ENCODE measurements around the gene MORN3.
A peak's percentile ranks its signal among the peaks of the same experiment; 100 is the strongest.
"Not testable (repeated sequence)": the region's sequence is repeated elsewhere in the genome, so short reads cannot be mapped to it uniquely, and the experiment has no call there.

The MORN3 gene, protein sequence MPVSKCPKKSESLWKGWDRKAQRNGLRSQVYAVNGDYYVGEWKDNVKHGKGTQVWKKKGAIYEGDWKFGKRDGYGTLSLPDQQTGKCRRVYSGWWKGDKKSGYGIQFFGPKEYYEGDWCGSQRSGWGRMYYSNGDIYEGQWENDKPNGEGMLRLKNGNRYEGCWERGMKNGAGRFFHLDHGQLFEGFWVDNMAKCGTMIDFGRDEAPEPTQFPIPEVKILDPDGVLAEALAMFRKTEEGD

GRCh38 chr12:121669521-121669900 is at the start of gene MORN3:
TSS of gene MORN3 (minus strand) at chr12:121669654. CDS start at chr12:121669483, 171 bp downstream.
- no peak for DNase-seq

- DNase-seq: peak; percentile 12
These were observed 49.3 kb upstream of the MORN3 start for GRCh38 chr12:121718653-121719239.

- DNase-seq: no peak
These were observed 47.7 kb upstream of the MORN3 start for GRCh38 chr12:121717041-121717699.

DNA sequence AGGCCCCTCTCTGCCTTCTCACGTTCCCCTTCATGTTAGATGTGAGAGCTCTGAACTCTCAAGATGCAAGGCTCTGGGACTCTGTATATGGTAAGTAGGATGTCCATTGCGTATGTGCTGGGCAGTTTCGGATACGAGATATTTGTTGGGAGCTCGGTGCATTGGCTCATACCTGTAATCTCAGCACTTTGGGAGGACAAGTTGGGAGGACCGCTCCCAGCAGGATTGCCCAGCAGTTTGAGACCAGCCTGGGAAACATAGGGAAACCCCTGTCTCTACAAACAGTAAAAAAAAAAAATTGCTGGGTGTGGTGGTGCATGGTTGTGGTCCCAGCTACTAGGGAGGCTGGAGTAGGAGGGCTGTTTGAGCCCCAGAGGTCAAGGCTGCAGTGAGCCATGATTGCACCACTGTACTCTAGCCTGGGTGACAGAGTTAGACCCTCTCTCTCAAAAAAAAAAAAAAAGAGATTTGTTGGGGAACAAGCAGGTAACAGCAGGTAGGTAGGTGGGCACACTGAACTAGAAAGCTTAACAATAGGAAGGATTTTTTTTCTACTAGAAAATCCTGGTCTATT is 46.5 kb upstream of the MORN3 start:
- no peak for DNase-seq

- not testable (repeated sequence) for DNase-seq
These were observed 45.6 kb upstream of the MORN3 start for GRCh38 chr12:121715055-121715454.

GRCh38 chr12:121713793-121714192 is 44.3 kb upstream of the MORN3 start:
- DNase-seq: no peak

GRCh38 chr12:121713257-121713777 is 43.9 kb upstream of the MORN3 start:
- no peak for DNase-seq

GRCh38 chr12:121712461-121713256 is 43.2 kb upstream of the MORN3 start, which contains the start of gene TMEM120B:
TSS of gene TMEM120B (plus strand) at chr12:121712752. CDS start at chr12:121712896, 144 bp downstream.
- DNase-seq: peak; percentile 85

GRCh38 chr12:121712190-121712460 is 42.7 kb upstream of the MORN3 start:
- no peak for DNase-seq

DNA sequence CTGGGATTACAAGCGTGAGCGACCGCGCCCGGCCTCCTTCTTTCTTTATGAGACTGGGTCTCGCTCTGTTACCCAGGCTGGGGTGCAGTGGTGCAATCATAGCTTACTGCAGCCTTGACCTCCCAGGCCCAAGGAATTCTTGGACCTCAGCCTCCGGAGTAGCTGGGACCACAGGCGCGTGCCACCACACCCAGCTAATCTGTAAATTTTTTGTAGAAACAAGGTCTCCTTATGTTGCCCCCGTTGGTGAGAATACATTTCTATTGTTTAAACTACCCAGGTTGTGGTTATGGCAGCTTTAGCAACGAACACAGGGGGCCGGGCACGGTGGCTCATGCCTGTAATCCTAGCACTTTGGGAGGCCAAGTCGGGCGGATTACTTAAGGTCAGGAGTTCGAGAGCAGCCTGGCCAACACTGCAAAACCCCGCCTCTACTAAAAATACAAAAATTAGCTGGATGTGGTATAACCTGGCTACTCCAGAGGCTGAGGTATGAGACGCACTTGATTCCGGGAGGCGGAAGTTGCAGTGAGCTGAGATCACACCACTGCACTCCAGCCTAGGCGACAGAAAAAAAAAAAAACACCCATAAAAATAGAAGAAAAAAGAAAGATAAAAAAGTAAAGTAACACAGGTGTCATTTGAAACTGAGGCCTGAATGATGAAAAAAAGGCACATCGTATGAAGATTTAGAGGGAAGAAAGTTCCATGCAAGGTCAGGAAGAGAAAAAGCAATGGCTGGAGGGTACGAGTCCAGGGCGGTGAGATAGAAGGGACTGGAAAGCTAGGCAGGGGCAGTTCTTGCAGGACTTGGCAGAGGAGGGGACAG is 42.1 kb upstream of the MORN3 start:
- peak; percentile 18 for DNase-seq

DNA sequence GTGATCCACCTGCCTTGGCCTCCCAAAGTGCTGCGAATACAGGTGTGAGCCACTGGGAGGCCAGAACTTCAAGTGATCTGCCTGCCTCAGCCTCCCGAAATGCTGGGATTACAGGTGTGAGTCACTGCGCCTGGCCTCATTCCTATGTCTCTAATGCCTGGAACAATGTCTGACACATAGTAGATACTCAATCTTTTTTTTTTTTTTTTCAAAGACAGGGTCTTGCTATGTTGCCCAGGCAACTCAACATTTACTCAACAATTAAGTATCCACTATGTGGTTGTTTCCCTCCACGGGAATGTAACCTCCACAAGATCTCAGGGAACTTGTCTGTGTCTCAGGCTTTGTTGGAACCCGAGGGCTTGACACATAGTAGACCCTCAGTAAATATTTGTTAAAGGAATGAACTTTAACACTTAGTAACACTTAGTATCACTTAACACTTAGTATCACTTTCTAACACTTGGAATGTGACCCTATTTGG is 40.1 kb upstream of the MORN3 start:
- DNase-seq: no peak

DNA sequence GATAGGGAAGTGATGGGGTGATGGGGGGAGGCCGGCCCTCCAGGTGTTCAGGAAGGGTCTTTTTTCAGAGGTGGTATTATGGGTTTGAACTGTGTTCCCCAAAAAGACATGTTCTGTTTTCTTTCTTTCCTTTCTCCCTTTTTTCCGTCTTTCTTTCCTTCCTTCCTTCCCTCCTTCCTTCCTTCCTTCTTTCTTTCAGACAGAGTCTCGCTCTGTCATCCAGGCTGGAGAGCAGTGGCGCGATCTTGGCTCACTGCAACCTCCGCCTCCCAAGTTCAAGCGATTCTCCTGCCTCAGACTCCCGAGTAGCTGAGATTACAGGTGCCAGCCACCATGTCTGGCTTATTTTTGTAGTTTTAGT is 39.6 kb upstream of the MORN3 start:
- not testable (repeated sequence) for DNase-seq

GRCh38 chr12:121708313-121709063 is 39.0 kb upstream of the MORN3 start:
- no peak for DNase-seq

DNA sequence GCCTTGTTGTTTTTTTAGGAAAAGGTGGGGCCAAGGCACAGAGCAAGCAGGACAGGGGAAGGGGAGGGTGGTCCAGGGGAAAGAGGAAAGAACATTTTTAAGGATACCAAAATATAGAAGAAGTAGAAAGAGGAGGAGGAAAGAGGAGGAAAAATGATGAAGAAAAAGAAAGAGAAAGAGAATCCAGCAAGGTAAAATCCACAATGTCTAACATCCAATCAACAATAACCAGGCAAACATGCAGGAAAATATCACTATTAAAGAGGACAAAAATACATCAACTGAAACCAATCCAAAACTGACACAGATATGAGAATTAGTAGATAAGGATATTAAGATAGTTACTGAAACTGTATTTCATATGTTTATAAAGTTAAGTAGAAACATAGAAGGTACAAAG is 36.1 kb upstream of the MORN3 start:
- no peak for DNase-seq

- no peak for DNase-seq
These were observed 33.5 kb upstream of the MORN3 start for GRCh38 chr12:121702944-121703343.

GRCh38 chr12:121701667-121702277 is 32.3 kb upstream of the MORN3 start:
- DNase-seq: no peak

DNA sequence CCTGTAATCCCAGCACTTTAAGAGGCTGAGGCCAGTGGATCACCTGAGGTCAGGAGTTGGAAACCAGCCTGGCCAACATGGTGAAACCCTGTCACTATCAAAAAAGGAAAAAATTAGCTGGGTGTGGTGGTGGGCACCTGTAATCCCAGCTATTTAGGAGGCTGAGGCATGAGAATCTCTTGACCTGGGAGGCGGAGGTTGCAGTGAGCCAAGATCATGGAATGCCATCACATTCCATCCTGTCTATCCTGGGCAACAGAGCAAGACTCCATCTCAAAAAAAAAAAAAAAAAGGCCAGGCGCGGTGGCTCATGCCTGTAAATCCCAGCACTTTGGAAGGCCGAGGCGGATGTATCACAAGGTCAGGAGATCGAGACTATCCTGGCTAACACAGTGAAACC is 28.4 kb upstream of the MORN3 start:
- DNase-seq: not testable (repeated sequence)

GRCh38 chr12:121697093-121697698 is 27.7 kb upstream of the MORN3 start:
- peak; percentile 17 for DNase-seq

- DNase-seq: no peak
These were observed 23.8 kb upstream of the MORN3 start for GRCh38 chr12:121693155-121693687.

GRCh38 chr12:121692744-121693143 is 23.3 kb upstream of the MORN3 start:
- not testable (repeated sequence) for DNase-seq

Measured in stimulated activated CD4-positive, alpha-beta T cell treated with anti-CD3 and anti-CD28 coated beads, Interleukin-15, amount 100 ng/mL, for 24 hours (primary cell).